Measurements from ENCODE around the gene FAF1.

DNA sequence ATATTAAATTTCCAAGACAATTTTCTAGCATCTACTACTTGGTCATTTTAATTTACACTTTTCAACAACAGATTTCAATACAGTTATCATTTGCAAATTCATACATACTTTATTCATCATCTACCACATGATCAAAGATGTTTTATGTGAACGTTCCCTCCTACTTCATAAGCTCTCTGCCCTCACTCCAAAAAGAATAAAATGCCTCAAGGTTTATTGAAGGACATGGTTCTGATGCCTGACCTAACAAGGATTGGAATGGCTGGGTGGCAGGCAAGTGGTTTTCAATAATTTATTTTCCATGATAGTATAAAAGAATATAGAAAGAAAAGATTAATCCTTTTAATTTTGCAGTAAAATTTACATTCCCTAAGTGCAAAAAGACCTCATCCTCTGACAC lies 15.4 kb upstream of the FAF1 start:
- TF ChIP-seq, protein P1, sequence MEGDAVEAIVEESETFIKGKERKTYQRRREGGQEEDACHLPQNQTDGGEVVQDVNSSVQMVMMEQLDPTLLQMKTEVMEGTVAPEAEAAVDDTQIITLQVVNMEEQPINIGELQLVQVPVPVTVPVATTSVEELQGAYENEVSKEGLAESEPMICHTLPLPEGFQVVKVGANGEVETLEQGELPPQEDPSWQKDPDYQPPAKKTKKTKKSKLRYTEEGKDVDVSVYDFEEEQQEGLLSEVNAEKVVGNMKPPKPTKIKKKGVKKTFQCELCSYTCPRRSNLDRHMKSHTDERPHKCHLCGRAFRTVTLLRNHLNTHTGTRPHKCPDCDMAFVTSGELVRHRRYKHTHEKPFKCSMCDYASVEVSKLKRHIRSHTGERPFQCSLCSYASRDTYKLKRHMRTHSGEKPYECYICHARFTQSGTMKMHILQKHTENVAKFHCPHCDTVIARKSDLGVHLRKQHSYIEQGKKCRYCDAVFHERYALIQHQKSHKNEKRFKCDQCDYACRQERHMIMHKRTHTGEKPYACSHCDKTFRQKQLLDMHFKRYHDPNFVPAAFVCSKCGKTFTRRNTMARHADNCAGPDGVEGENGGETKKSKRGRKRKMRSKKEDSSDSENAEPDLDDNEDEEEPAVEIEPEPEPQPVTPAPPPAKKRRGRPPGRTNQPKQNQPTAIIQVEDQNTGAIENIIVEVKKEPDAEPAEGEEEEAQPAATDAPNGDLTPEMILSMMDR (IDR thresholded peaks at IDR 0.05), result no peak
- TF ChIP-seq POLR2A (IDR thresholded peaks at IDR 0.05), result no peak
